Hippocampal formation (tissue), 2 donors: ENCODE measurements around the gene GALNT7.
"Not testable (repeated sequence)": the region's sequence is repeated elsewhere in the genome, so short reads cannot be mapped to it uniquely, and the experiment has no call there.

Source experiments
- DNase-seq, 2 donors: peaks; one replicate each; lab custom pipeline; 2025; lab: John Stamatoyannopoulos, UW

The GALNT7 gene

GRCh38 chr4:173168396-173169177, at the start of gene GALNT7:
TSS of gene GALNT7 (plus strand) at chr4:173168811. CDS start at chr4:173168836, 25 bp downstream.
- peak; percentile 54 to 63 for DNase-seq

GRCh38 chr4:173118819-173119218, 49.8 kb upstream of the GALNT7 start:
- DNase-seq: not testable (repeated sequence)

- DNase-seq: no peak
These were observed 48.8 kb upstream of the GALNT7 start for GRCh38 chr4:173119818-173120217.

- no peak for DNase-seq
These were observed 47.5 kb upstream of the GALNT7 start for GRCh38 chr4:173121076-173121561.

GRCh38 chr4:173124209-173124865, 44.3 kb upstream of the GALNT7 start:
- no peak for DNase-seq

- no peak for DNase-seq
These were observed 43.3 kb upstream of the GALNT7 start for GRCh38 chr4:173125216-173125812.

- no peak for DNase-seq
These were observed 40.3 kb upstream of the GALNT7 start for GRCh38 chr4:173128199-173128890.

- DNase-seq: no peak
These were observed 37.9 kb upstream of the GALNT7 start for GRCh38 chr4:173130687-173131086.

GRCh38 chr4:173134426-173134825, 34.2 kb upstream of the GALNT7 start:
- DNase-seq: no peak

- DNase-seq: no peak
These were observed 33.3 kb upstream of the GALNT7 start for GRCh38 chr4:173135241-173135847.

- no peak for DNase-seq
These were observed 30.0 kb upstream of the GALNT7 start for GRCh38 chr4:173138624-173139023.

- peak in 1 of 2 donors; percentile 50 for DNase-seq
These were observed 29.1 kb upstream of the GALNT7 start for GRCh38 chr4:173139561-173139960.

GRCh38 chr4:173145131-173145530, 23.5 kb upstream of the GALNT7 start:
- DNase-seq: no peak

GRCh38 chr4:173146456-173146855, 22.2 kb upstream of the GALNT7 start:
- no peak for DNase-seq

- no peak for DNase-seq
These were observed 17.1 kb upstream of the GALNT7 start for GRCh38 chr4:173151496-173151895.

- no peak for DNase-seq
These were observed 16.5 kb upstream of the GALNT7 start for GRCh38 chr4:173152104-173152503.

GRCh38 chr4:173153445-173153844, 15.2 kb upstream of the GALNT7 start:
- no peak for DNase-seq

- no peak for DNase-seq
These were observed 8.8 kb upstream of the GALNT7 start for GRCh38 chr4:173159791-173160190.

GRCh38 chr4:173160871-173161270, 7.7 kb upstream of the GALNT7 start:
- DNase-seq: no peak

GRCh38 chr4:173161311-173161710, 7.3 kb upstream of the GALNT7 start:
- no peak for DNase-seq

- DNase-seq: no peak
These were observed 2.9 kb upstream of the GALNT7 start for GRCh38 chr4:173165706-173166105.

- no peak for DNase-seq
These were observed 2.1 kb upstream of the GALNT7 start for GRCh38 chr4:173166491-173166890.
